Measurements from ENCODE around the gene AGA.

The AGA gene

GRCh38 chr4:177385576-177386277 is 56.5 kb downstream of the AGA start:
- no peak for FAIRE-seq

- FAIRE-seq, result no peak
Observed at GRCh38 chr4:177384856-177385397, 57.3 kb downstream of the AGA start.

GRCh38 chr4:177381762-177382310 is 60.4 kb downstream of the AGA start:
- FAIRE-seq, result no peak

All from islet of Langerhans (tissue), 1 donor.